Muscle of leg (tissue), 11 donors: ENCODE results near the gene NPC1. TPM values are rescaled to one million over a fixed set of nuclear protein-coding genes. Genes with fewer than 3 reads are reported as not detected.
A peak's percentile ranks its signal among the peaks of the same experiment; 100 is the strongest.
"Not testable (repeated sequence)": the region's sequence is repeated elsewhere in the genome, so short reads cannot be mapped to it uniquely, and the experiment has no call there.

ENCODE experiments used
- DNase-seq: peaks from one replicate; pipeline ENCODE4 v3.0.0; 2013
- H3K27ac ChIP-seq: one replicate; pipeline ENCODE4 v1.5.1; 2013; ENCODE audit warnings: mild to moderate bottlenecking, low read length, control low read depth
- H3K27me3 ChIP-seq: one replicate; pipeline ENCODE4 v1.6.1; 2013; ENCODE audit warnings: low read length; ENCODE audit not compliant: control insufficient read depth, insufficient read depth
- H3K36me3 ChIP-seq: one replicate; pipeline ENCODE4 v1.6.1; 2013; ENCODE audit warnings: low read length; ENCODE audit not compliant: control insufficient read depth, insufficient read depth
- H3K4me1 ChIP-seq: one replicate; pipeline ENCODE4 v1.6.1; 2013; ENCODE audit warnings: low read length; ENCODE audit not compliant: control insufficient read depth, insufficient read depth
- H3K4me3 ChIP-seq: one replicate; pipeline ENCODE4 v1.5.1; 2013; ENCODE audit warnings: low read length, control low read depth
- H3K9me3 ChIP-seq: replicated peaks from 2 replicates; pipeline ENCODE4 v1.6.1; 2013; ENCODE audit warnings: low read depth, low read length; ENCODE audit not compliant: control insufficient read depth
- WGBS: methylation state at CpG from one replicate; pipeline ENCODE4 v1.1.5; 2013; ENCODE audit warnings: missing lambda C conversion rate; ENCODE audit not compliant: insufficient coverage; 5-methylcytosine and 5-hydroxymethylcytosine counted together
- polyA plus RNA-seq, 8 donors: library from polyadenylated mRNA; unstranded; fragments of 120-200 nt; gene quantifications; one replicate each; pipeline versions ENCODE4 v1.2.1 to v1.2.3, GENCODE V29; 2013; ENCODE audit warnings: inconsistent platforms in 1 of 8, low replicate concordance in 1 of 8; ENCODE audit not compliant: insufficient read length in 8 of 8, insufficient read depth in 1 of 8
- total RNA-seq: library from RNA; stranded (reverse); fragments of 120-200 nt; gene quantifications from one replicate; pipeline ENCODE4 v1.2.4, GENCODE V29; 2013

NPC1 gene
- total and polyA plus RNA-seq, 9 donors = 17.9 to 29.2 (median 25.3) TPM

- Histone ChIP-seq H3K36me3 (peaks cover 35% of the 10 kb centered on the region), H3K4me1 (peaks cover 2% of the 10 kb centered on the region), H3K27me3 (no peaks in the 10 kb centered on the region), H3K4me3 (no peak overlapping the region), H3K27ac (no peak overlapping the region), H3K9me3 (no peaks in the 10 kb centered on the region)
- no CpG with 5 or more reads among the region's 1 CpG for WGBS
- no peak for DNase-seq
Observed at GRCh38 chr18:23512641-23513040, 73.7 kb downstream of the NPC1 start.

GRCh38 chr18:23512216-23512615 is 74.1 kb downstream of the NPC1 start:
- not testable (repeated sequence) for DNase-seq, H3K27me3 ChIP-seq, H3K4me3 ChIP-seq, H3K9me3 ChIP-seq, H3K4me1 ChIP-seq, H3K27ac ChIP-seq
- no CpG with 5 or more reads among the region's 7 CpGs for WGBS
- peaks cover 36% of the 10 kb centered on the region for H3K36me3 ChIP-seq

DNA sequence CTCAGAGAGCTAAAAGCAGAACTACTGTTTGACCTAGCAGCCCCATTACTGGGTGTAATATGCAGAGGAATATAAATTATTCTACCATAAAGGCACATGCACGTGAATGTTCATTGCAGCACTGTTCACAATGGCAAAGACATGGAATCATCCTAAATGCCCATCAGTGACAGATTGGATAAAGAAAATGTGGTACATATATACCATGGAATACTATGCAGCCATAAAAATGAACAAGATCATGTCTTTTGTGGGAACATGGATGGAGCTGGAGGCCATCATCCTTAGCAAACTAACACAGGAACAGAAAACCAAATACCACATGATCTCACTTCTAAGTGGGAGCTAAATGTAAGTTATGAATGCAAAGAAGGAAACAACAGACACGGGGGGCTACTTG is 75.4 kb downstream of the NPC1 start:
- not testable (repeated sequence) for H3K27me3 ChIP-seq, H3K9me3 ChIP-seq, H3K4me3 ChIP-seq, DNase-seq, H3K27ac ChIP-seq, H3K4me1 ChIP-seq
- WGBS = no CpG with 5 or more reads among the region's 2 CpGs
- H3K36me3 ChIP-seq = peaks cover 31% of the 10 kb centered on the region

DNA sequence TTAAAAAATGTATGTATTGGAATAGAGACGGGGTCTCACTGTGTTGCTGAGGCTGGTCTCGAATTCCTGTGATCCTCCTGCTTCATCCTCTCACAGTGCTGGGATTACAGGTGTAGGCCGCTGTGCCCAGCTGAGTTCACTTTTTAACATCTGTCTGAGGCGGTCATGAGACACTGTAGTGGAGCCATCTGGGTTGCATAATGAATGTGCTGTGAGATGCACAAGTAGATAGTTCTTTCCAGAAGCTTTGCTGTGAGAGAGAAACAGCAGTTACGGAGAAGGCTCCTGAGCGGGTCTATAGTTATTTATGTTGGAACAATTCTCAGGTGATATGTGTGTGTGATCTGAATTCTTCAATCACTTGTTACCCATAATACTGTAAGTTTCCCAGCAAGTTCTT is 79.9 kb downstream of the NPC1 start:
- 71% methylated on average over 1 of the region's 6 CpGs for WGBS
- no peaks in the 10 kb centered on the region for H3K9me3 ChIP-seq
- no peaks in the 10 kb centered on the region for H3K27me3 ChIP-seq
- peaks cover 11% of the 10 kb centered on the region for H3K4me1 ChIP-seq
- H3K27ac ChIP-seq = no peak overlapping the region
- no peak for DNase-seq
- peaks cover 30% of the 10 kb centered on the region for H3K36me3 ChIP-seq
- H3K4me3 ChIP-seq = no peak overlapping the region

DNA sequence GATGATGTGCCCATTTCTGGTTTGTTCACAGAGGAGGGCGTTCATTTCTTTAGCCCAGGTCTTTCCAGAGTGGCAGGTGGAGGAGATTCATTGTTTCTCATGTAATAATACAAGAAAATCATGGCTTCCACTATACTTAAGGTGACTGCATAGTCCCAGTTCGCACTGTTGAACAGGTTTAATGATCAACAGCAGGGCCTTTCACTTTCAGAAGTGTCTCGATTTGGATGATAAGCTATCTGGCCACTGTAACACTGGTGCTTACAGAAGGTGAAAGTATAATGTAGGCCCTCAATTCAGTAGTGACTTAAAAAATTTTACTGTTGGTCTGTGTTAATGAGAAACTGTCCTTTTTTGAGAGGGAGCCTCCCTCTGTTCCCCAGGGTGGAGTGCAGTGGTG is 81.6 kb downstream of the NPC1 start:
- no peak for DNase-seq
- H3K9me3 ChIP-seq = no peaks in the 10 kb centered on the region
- H3K27ac ChIP-seq = no peak overlapping the region
- no peak overlapping the region for H3K4me3 ChIP-seq
- H3K36me3 ChIP-seq = peaks cover 20% of the 10 kb centered on the region
- H3K4me1 ChIP-seq = peaks cover 11% of the 10 kb centered on the region
- H3K27me3 ChIP-seq = no peaks in the 10 kb centered on the region
- 100% methylated on average over 2 of the region's 3 CpGs for WGBS

- Histone ChIP-seq H3K27ac (no peak overlapping the region), H3K4me1 (peaks cover 11% of the 10 kb centered on the region), H3K4me3 (peak overlapping the region; percentile 78), H3K27me3 (no peaks in the 10 kb centered on the region), H3K36me3 (peaks cover 20% of the 10 kb centered on the region), H3K9me3 (no peaks in the 10 kb centered on the region)
- DNase-seq = no peak
- 0% methylated on average over 14 of the region's 21 CpGs for WGBS
Observed at GRCh38 chr18:23503963-23504344, 82.4 kb downstream of the NPC1 start.

DNA sequence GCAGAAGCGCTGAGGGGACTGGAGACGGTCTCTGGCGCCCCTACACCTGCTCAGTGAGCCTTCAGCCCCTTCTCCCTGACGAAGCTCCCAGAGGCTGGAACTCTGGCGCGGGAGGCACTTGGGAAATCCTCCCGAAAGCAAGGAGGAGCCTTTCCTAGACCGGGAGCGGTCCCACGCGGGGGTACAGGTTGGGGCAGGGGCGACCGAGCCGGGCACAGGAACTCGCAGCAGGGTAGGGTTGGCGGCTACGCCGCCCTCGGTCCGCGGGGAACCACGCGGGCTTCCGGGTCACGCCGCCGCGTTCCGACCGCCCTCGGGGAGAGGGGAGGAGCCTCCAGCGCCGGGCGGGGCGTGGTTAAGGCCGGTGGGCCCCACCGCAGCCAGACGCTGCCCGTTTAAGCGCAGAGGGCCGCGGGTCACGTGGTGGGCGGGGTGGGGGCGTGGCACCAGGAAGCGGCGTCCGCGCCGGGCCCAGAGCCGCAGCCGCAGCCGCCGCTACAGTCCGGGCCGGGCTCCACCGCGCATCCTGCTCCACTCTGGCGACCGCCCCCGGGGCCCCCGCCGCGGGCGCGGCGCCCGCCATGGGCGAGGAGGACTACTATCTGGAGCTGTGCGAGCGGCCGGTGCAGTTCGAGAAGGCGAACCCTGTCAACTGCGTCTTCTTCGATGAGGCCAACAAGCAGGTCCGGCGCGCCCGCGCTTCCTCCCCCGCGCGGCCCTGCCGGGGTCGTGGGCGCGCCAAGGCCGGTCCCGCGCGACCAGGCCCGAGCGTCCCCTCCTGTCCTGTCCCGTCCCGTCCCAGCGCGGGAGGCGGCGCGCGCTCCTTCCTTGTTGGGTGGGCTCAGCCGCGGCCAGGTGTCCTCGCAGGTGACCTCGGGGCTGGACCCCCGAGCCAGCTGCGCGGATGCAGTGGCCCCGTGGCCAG is 83.0 kb downstream of the NPC1 start, which contains the start of gene RMC1:
RMC1 (plus strand) TSS at position 474 of the 925 bp plus-strand sequence; CDS start at position 582, 108 bp downstream.
- DNase-seq = peak; percentile 97
- under 1% methylated on average over 108 of the region's 110 CpGs for whole genome bisulfite sequencing
- peak within 1 kb of the TSS; percentile 92 for H3K27ac ChIP-seq
- H3K9me3 ChIP-seq = no peaks in the 10 kb centered on the region
- peaks cover 11% of the 10 kb centered on the region for H3K4me1 ChIP-seq
- no peaks in the 10 kb centered on the region for H3K27me3 ChIP-seq
- H3K4me3 ChIP-seq = peak within 1 kb of the TSS; percentile 78
- peaks cover 16% of the 10 kb centered on the region for H3K36me3 ChIP-seq

GRCh38 chr18:23502516-23503037 is 83.7 kb downstream of the NPC1 start:
- no peak for DNase-seq
- Histone ChIP-seq H3K4me3 (peak overlapping the region; percentile 78), H3K9me3 (no peaks in the 10 kb centered on the region), H3K36me3 (peaks cover 11% of the 10 kb centered on the region), H3K27me3 (no peaks in the 10 kb centered on the region), H3K27ac (peak overlapping the region; percentile 92), H3K4me1 (peaks cover 11% of the 10 kb centered on the region)
- WGBS = 8% methylated on average over 3 of the region's 6 CpGs

GRCh38 chr18:23501626-23502025 is 84.7 kb downstream of the NPC1 start:
- no peak for DNase-seq
- Histone ChIP-seq H3K4me1 (peaks cover 11% of the 10 kb centered on the region), H3K4me3 (no peak overlapping the region), H3K27ac (no peak overlapping the region), H3K9me3 (no peaks in the 10 kb centered on the region), H3K27me3 (no peaks in the 10 kb centered on the region), H3K36me3 (peaks cover 9% of the 10 kb centered on the region)
- no CpG with 5 or more reads among the region's 6 CpGs for WGBS

GRCh38 chr18:23499291-23499781 is 87.0 kb downstream of the NPC1 start:
- no peak for DNase-seq
- no peaks in the 10 kb centered on the region for H3K36me3 ChIP-seq
- no peak overlapping the region for H3K27ac ChIP-seq
- 82% methylated on average over 6 of the region's 11 CpGs for WGBS
- no peaks in the 10 kb centered on the region for H3K27me3 ChIP-seq
- peaks cover 8% of the 10 kb centered on the region for H3K4me1 ChIP-seq
- H3K9me3 ChIP-seq = no peaks in the 10 kb centered on the region
- H3K4me3 ChIP-seq = no peak overlapping the region
